IPS-11a (cell line): ENCODE data around the gene LMO2.
"Not testable (repeated sequence)": the region's sequence is repeated elsewhere in the genome, so short reads cannot be mapped to it uniquely, and the experiment has no call there.

Source experiments
- H3K4me3 ChIP-seq: one replicate; pipeline ENCODE4 v1.5.1; 2013; ENCODE audit warnings: low read depth, low read length, control low read depth

LMO2 gene

DNA sequence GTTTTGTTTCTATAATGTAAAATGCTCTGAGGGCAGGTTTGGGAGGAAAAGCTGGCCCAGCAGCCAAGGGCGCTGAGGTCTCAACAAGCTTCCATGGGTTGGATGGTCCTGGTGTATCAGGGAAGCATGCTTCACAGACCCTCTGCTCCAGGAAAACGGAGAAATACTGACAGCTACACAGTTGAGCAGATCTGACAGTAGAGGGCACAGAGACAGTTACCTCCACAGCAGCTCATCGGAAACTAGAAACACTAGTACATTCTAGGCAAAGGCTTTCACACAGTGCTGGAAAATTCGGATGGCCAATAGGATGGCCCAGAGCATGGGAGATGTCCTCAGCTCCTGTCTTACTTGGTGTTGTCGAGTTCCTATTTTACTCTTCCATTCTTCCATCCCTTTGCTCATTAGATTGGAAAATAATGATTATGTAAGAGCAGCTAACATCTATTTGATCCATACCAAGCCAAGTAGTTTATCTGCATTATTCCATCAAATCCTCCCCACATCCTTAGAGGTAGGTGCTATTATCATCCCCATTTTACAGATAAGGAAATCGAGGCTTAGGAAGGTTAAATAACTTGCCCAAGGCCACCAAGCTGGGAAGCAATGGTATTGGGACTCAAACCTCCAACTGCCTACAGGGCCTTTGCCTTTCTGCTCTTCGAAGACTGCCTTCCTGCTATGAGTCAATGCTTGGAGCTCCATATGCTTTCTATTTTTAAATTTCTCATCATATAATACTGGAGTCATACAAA lies 28.3 kb downstream of the LMO2 start:
- H3K4me3 ChIP-seq: no peak overlapping the region

DNA sequence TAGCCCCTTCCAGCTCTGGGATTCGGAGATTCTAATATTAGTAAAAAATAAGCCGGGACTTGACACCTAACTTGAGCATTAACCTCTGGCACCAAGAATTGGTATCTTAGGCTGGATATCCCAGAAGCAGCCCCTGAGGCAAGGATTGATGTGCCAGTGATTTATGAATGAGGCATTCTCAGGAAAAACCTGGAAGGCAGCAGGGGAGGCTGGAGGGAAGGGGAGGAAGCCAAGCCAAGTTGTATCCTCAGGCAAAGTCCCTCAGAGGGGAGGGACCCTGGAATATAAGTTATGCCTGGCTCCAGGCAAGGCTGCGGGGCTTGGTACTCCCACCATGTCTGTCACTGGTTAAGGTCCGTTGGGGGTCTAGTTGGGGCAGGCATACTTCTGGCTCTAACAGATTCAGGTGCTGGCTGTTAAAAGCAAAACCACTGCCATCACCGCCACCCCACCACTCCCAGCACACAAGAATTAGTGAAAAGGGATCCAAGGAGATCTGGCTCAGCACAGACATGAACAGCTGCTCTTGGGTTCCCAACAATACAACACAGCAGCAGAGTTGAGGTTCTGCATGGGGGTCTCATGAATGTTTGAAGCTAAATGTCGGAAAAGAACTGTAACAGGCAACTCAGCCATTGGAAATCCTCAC lies 29.8 kb downstream of the LMO2 start:
- H3K4me3 ChIP-seq: no peak overlapping the region

DNA sequence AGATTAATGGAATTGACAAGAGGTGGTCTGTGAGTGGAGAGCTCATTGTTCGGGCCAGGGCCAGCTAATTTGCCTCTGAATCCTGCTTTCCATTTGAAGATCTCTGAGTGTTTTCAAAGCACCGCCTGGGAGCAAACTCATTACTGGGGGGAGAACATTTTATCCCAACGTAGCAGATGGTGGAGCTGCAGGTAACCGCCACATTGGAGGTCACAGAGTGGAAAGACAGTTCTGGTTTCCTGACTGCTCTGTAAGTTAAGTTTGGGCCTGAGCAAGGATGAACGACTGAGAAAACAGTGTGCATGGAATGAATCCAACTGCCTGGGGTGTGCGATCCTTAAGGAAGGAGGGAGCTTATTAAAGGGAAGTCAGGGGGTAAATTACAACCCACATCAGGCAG lies 30.5 kb downstream of the LMO2 start:
- H3K4me3 ChIP-seq: no peak overlapping the region

DNA sequence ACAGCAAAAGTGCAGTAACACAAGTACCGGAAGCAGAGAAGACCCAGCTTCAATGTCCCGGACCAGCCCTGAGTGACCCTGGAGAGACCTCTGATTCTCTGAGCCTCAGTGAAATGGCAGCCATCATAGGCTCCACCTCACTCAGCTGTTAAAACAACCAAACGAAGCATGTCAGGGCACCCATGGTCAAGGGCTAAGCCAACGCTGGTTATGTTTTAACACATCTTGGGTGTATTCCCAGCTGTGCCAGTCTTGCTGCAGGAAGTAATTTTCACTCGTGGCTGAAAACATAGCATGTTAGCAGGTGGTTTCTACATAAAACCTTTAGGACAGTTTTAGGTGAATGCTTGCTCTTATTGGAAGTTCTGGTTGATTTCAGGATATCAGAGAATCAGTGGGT lies 30.9 kb downstream of the LMO2 start:
- no peak overlapping the region for H3K4me3 ChIP-seq

DNA sequence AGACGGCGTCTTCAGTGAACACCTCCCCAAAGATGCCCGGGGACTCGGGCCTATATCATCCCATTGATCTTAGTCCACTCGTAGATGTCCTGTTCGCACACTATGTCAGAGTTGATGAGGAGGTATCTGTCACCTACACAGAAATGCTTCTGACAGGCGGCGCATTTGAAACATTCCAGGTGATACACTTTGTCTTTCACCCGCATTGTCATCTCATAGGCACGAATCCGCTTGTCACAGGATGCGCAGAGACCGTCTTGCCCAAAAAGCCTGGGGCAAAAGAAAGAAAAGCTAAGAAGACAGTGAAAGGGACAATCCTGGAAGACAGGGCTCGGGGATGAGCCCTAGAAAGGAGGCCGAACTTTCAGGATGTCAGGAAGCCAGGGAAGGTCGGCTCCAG lies 32.6 kb downstream of the LMO2 start:
- H3K4me3 ChIP-seq: no peak overlapping the region

DNA sequence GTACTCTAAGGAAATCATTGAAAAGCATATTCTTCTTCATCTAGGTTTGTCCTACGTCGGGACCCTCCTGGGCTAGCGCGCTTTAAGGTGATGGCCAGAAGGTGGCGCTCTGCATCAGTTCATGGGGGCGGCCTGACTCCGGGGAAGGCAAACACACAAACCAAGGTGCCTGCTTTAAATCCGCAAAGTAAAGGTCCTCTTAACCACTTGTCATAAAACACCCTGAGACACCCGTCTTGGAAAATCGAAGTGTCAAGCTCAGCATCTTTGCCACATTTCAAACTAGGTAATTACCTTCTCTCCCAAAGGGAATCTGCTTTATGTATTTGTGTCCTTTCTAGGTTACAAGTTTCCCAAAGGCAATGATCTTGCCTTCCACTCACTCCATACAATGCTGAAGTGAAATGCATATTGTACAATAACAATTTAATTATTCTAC lies 33.9 kb downstream of the LMO2 start:
- H3K4me3 ChIP-seq: no peak overlapping the region

DNA sequence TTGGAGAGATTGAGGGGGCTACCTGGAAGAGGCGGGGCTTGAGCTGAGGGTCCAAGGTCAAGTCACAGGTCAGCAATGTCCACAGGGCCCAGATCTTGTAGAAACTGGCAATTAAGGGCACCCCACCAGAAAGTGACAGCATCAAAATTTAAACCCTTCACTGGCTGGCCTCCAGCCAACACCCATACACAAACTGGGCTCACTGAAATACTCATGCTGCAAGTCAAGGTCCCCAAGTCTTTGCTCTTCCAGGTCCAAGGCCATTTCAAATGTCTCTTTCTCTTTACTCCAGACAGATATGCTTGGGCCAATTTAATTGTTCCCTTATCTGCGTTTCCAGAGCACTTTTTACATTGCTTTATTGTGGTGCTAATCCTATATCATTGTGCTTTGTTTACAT lies 36.4 kb downstream of the LMO2 start:
- no peak overlapping the region for H3K4me3 ChIP-seq

DNA sequence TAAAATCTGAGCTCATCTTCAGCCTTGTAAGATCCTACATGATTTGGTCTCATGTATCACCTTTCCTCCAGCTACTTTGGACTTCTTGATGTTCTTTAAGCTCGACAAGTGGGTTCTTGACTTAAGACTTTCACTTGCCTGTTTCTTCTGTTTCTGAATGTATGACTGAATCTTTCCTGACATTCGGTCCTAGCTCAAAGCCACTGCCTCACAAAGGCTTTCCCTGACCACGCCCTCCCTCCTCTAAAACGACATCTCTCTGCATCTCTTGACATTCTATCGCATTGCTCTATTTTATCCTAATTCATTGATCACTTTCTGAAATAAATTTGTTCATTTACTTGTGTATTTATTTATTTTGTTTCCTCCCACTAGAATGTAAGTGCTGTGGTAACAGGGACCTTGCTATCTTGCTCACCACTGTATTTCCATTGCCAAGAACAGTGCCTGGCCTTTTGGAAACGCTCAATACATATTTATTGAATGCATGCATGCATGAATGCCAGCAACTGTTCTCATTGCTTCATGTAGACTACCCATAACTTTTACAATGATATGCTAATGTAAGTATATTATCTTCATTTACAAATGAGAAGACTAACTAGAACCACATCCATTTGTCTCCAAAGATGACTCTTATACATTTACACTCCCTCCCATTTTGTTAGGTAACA lies 43.0 kb downstream of the LMO2 start:
- no peak overlapping the region for H3K4me3 ChIP-seq

DNA sequence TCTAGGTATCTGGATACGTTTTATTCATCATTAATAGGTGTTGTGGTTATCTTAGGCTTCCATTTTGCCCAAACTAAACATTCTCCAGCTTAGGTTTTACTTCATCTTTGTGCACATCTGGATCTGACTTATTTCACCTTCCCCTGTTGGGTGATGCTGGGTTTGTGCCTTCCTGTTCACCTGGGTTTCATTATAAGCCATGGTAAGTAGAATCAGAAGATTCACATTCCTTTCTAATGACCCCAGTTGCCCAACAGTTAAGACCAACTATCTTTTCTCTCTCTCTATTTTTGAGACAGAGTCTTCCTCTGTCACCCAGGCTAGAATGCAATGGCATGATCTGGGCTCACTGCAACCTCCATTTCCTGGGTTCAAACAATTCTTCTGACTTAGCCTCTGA lies 44.6 kb downstream of the LMO2 start:
- no peak overlapping the region for H3K4me3 ChIP-seq

DNA sequence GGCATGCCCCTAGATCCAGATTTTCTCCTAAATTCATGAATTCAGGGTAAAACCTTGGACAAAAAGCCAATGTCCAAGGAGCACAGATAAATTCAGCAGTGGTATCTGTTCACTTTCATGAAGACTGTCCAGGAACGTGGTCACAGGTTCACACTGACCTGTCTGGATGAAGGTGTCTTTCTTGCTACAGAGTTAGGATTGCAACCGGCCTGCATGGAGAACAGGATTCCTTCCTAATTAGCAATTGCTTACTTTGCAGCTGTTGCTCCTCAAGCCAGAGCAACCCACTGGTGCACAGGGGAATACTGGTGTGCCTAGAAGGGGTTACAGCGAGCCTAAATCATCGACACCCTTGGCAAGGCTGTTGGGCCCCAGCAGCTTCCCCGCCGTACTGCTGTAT lies 47.6 kb downstream of the LMO2 start:
- H3K4me3 ChIP-seq: no peak overlapping the region

DNA sequence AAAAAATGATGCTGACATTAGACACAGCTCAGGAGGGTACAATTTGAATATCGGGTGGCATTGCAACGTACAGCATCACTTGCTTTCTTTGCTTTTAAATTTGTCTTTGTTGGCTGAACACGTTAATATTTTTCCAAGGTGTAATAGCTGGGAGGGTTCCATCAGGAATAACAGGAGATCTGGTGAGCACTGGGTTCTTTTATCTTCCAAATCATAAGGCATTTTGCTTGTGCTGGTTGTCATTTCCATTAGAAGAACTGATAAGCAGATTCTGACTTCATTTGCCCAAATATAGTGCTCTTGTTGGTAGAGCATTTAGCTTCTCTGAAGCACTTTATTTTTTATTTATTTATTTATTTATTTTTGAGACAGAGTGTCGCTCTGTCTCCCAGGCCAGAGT lies 48.9 kb downstream of the LMO2 start:
- H3K4me3 ChIP-seq: no peak overlapping the region

DNA sequence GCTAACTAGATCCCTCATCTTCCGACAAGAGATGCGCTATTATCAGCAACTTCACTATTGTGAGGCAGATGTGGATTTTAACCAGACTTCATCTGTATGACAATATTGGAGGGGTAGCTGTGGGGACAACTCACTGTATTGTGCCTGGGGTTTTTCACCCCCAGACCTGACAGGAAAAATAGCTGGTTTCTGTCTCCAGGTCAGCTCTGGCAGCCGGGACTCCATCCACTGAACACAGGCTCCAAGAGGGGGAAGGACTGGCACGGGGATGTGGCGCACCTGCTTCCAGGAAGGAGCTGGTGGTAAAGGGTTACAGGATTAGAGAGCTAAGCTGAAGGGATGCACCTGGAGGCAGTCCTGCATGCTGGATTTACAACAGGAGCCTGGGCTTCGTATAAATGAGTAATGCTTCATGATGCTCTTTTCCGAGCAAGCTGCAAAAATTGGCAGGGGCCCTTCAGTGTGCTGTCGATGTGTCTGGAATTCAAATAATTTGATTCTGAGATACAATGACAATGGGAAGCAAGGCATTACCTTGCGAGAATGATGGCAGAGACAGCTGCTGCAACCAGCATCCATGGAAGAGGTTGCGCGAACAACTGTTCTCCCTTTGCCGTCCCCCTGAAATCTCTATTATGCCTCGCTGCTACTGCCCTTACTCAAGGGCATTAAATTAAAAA lies 49.5 kb downstream of the LMO2 start:
- H3K4me3 ChIP-seq: no peak overlapping the region

DNA sequence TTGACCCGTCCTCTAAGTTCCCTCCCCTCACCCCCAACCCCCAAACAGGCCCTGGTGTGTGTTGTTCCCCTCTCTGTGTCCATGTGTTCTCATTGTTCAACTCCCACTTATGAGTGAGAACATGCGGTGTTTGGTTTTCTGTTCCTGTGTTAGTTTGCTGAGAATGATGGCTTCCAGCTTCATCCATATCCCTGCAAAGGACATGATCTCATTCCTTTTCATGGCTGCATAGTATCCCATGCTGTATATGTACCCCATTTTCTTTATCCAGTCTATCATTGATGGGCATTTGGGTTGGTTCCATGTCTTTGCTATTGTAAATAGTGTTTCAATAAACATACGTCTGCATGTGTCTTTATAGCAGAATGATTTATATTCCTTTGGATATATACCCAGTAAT lies 53.6 kb downstream of the LMO2 start:
- not testable (repeated sequence) for H3K4me3 ChIP-seq

DNA sequence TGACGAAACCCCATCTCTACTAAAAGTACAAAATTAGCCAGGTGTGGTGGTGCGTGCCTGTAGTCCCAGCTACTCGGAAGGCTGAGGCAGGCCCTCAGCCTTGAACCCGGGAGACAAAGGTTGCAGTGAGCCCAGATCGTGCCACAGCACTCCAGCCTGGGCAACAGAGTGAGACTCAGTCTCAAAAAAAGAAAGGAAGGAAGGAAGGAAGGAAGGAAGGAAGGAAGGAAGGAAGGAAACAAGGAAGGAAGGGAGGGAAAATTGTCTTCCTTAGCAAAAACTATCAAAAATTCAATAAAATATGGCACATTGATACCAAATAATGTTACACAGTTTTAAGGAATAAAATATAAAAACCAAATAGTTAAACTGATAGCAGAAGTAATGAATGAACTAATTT lies 54.5 kb downstream of the LMO2 start:
- H3K4me3 ChIP-seq: not testable (repeated sequence)

DNA sequence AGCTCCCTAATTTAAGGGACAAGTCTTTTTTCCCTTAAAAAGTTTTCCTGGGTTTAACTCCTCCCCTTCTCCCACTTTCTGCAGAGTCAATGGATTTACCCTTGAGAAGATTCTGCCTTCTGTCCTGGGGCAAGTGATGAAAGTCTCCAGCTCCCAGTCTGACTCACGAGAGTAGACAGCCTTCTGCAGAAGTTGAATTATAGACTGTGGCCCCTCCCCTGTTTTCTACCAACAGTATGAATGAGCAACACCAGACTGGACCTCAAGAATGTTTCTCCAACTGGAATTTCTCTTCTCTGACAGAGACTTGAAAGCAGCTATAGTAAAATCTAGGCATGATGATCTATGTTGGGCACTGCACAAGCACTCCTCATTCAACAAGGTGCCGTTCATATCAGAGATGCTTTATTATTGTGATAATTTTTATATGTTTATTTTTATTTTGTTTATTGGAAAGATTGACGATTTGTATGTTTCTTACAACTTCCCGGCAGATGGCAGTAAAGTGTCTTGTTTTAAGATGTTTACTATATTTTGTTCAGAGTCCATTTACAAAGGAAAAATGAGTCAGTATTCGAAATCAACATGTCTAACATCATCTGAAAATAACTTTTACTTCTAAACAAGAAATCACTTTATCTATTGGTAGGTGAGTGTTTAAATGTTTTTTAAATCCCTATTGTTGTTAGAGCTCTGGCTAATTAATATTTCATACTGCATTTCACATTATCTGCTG lies 56.6 kb downstream of the LMO2 start:
- H3K4me3 ChIP-seq: no peak overlapping the region

DNA sequence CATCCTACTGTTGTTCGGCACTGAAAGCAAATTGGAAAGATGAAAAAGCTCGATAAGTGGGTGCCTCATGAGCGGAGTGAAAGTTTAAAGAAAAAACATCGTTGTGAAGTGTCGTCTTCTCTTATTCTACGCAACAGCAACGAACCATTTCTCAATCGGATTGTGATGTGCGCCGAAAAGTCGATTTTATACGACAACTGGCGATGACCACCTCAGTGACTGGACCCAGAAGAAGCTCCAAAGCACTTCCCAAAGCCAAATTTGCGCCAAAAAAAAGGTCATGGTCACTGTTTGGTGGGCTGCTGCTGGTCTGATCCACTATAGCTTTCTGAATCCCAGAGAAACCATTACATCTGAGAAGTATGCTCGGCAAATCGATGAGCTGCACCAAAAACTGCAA lies 59.2 kb downstream of the LMO2 start:
- no peak overlapping the region for H3K4me3 ChIP-seq

DNA sequence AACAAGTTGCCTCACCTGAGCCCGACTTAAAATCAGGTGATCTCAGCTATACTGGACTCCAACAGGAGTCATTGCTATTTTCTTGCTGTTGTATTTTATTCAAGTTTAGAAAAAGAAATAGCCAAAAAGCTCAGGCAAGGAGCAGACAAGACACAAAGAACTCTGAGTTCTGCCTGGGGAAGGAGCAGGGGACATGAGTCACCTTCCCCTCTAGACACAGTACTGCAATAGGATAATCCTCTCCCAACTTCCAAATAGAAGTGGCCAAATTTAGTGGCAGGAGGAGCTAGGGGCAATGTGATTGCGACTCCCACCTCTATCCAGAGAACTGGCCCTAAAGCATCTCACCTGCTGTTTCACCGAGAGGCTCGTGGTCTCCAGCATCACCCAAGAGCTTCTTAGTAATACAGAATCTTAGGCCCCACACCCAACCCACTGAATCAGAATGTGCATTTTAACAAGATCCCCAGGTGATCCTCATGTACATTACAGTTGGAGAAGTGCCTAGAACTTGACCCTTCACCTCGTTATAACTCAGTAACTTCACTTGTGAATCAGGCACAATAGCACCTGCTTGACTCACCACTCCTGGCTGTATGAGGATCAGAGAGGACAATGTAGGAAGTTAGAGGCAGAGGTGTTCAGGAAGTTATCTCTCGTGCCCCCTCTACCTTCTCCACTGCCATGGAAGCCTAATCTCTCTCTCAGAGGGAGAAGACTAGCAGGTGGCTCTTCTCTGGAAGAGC lies 60.8 kb downstream of the LMO2 start:
- H3K4me3 ChIP-seq: no peak overlapping the region

DNA sequence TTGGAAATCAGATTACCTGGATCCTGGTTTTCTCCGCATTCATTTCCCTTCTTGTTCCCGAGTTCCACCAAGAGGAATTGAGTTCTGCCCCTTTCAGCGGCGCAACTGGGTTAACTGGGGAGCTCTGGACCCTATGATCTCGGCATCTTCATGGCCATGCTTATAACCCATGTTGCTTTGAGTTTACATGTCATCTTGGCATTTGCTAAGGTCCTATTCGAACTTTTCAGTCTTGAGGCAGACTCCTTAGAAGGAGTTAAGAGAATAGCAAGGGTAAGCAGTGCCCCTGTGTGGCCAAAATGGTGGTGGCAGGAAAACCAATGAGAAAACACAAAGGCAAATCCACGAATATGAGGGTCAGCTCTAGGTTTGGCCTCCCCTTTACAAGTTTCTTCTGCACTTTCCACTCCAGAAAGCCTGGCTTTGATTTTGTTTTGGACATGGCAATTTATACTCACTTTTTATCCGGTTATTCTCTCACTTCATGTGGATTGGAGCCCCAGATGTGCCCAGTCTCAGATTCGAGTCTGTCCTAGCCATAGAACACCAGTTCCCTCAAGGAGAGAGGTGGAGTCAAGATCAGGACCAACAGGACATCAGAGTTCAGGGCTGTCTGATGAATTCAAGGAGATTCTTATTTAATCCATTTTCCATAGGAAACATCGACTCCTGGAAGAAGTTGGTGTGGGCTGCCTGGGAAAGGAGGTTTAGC lies 62.3 kb downstream of the LMO2 start:
- peak overlapping the region; percentile 29 for H3K4me3 ChIP-seq

DNA sequence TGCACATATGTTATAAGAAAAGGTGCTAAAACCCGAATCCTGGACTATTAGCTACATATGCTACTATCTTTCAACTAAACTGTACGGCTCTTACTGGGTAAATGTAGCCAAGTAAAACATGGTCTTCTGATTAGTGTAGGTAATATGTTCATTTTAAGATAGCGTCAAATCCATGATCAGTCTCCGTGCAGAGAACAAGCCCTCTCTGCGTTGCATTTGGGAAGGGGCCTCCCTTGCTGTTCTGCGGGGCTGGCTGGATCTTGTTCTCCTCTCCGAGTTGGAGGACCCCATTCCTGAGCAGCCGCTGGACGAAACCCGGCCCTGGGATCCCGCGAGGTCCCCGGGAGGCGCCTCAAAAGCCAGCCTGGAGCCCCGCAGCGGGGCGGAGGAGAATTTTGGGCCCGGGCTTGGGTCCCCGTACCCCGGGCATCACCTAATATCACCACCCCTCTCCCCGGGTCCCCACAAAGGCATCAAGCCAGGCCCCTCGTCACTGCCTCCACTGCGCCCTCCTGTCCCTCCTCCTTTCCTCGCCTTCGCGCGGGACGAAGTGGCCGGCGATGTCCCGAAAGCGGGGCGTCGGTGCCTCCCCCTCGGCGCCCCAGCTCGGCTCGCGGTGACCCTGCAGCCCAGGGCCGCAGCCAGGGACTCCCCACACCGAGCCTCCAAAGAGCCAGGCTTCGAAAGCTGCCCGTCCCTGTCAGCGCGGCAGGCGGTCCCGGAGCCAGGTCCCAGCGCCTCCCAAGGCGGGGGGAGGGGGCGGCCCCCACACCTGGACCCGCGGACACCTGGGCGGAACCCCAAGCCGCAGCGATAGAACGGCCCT lies 63.1 kb downstream of the LMO2 start:
- H3K4me3 ChIP-seq: peak overlapping the region; percentile 29
